Transverse colon (tissue), 4 donors: ENCODE measurements around the gene CCHCR1.

Experiments
- CTCF ChIP-seq, 5 experiments: fragments of 200-600 bp in 3 of 5; fragments of 450-650 bp in 2 of 5; sonication (generic) in 3 of 5; IDR thresholded peaks; 1 replicate in 2 of 5; 2 replicates in 3 of 5; pipeline ENCODE4 v1.5.1; 2016 to 2017; ENCODE audit warnings: antibody characterized with exemption in 5 of 5, inconsistent platforms in 3 of 5, mild to moderate bottlenecking in 2 of 5, moderate library complexity in 1 of 5
- EP300 ChIP-seq: sonication (generic); formaldehyde crosslinking; IDR thresholded peaks from one replicate; pipeline ENCODE4 v1.6.1; 2017; ENCODE audit warnings: antibody characterized with exemption, low read depth
- POLR2A ChIP-seq: fragments of 450-650 bp; IDR thresholded peaks from one replicate; pipeline ENCODE4 v1.6.1; 2016; ENCODE audit warnings: antibody characterized with exemption, mild to moderate bottlenecking, moderate library complexity
- POLR2AphosphoS5 ChIP-seq, 3 donors: sonication (generic); formaldehyde crosslinking; IDR thresholded peaks; one replicate each; pipeline ENCODE4 v1.6.1; 2016; ENCODE audit warnings: antibody characterized with exemption in 3 of 3

- TF ChIP-seq CTCF (IDR thresholded peaks at IDR 0.05) (no peak), POLR2A (no peak), POLR2AphosphoS5 (IDR thresholded peaks at IDR 0.05) (no peak), EP300 (no peak)
These were observed 16.8 kb upstream of the CCHCR1 start for GRCh38 chr6:31174378-31174777.
